K562 (cell line): ENCODE data around the gene NUP210. TPM values are rescaled to one million over a fixed set of nuclear protein-coding genes. Genes with fewer than 3 reads are reported as not detected.
A peak's percentile ranks its signal among the peaks of the same experiment; 100 is the strongest.

Source experiments
- ARNT ChIP-seq, 2 experiments: fragments of 450-650 bp; IDR thresholded peaks; 2 replicates each; pipeline ENCODE4 v1.6.1; 2016; ENCODE audit warnings: mild to moderate bottlenecking in 1 of 2
- CREBBP ChIP-seq: IDR thresholded peaks from one replicate; pipeline ENCODE4 v1.6.1; 2012; ENCODE audit warnings: low read depth, mild to moderate bottlenecking, control low read depth, inconsistent platforms, low read length
- DACH1 ChIP-seq: fragments of 450-650 bp; IDR thresholded peaks from 2 replicates; pipeline ENCODE4 v1.6.1; 2018; ENCODE audit not compliant: partially characterized antibody
- GTF2F1 ChIP-seq: IDR thresholded peaks from 2 replicates; pipeline ENCODE4 v1.6.1; 2011; ENCODE audit warnings: low read depth, low read length, improper control_type of control experiment
- GTF3C2 ChIP-seq: IDR thresholded peaks from 3 replicates; pipeline ENCODE4 v1.6.1; 2011; ENCODE audit warnings: borderline replicate concordance, mild to moderate bottlenecking, moderate library complexity; ENCODE audit not compliant: insufficient read length; ENCODE audit errors: extremely low read depth
- KDM1A ChIP-seq, 2 experiments: fragments of 450-650 bp; IDR thresholded peaks; 2 replicates each; pipeline ENCODE4 v1.6.1; 2016; ENCODE audit warnings: mild to moderate bottlenecking in 2 of 2
- MNT ChIP-seq, 2 experiments: fragments of 450-650 bp; conservative IDR thresholded peaks; 2 replicates each; pipeline ENCODE4 v1.6.1; 2017; ENCODE audit warnings: mild to moderate bottlenecking in 2 of 2, moderate library complexity in 2 of 2
- PRMT5 ChIP-seq: sonication (generic); formaldehyde crosslinking; IDR thresholded peaks from 2 replicates; pipeline ENCODE4 v1.5.0; 2020; ENCODE audit warnings: missing genetic modification reagents
- PURB ChIP-seq: sonication (generic); formaldehyde crosslinking; IDR thresholded peaks from 2 replicates; pipeline ENCODE4 v1.9.0; 2021; ENCODE audit warnings: low read depth, mild to moderate bottlenecking, missing genetic modification reagents
- RBM17 ChIP-seq: fragments of 200-400 bp; formaldehyde crosslinking; IDR thresholded peaks from 2 replicates; pipeline ENCODE4 v1.6.1; 2017; ENCODE audit warnings: low read depth, mild to moderate bottlenecking, low read length, borderline replicate concordance
- RCOR1 ChIP-seq, 2 experiments: IDR thresholded peaks; 2 replicates each; pipeline ENCODE4 v1.6.1; 2012; ENCODE audit warnings: low read depth in 2 of 2, low read length in 2 of 2, borderline replicate concordance in 1 of 2, improper control_type of control experiment in 1 of 2
- RREB1 ChIP-seq: fragments of 250-450 bp; sonication (Bioruptor Pico); IDR thresholded peaks from 2 replicates; pipeline ENCODE4 v1.4.0; 2020
- SMARCA5 ChIP-seq: fragments of 450-650 bp; IDR thresholded peaks from 2 replicates; pipeline ENCODE4 v1.6.1; 2016
- SRSF9 ChIP-seq: fragments of 200-400 bp; formaldehyde crosslinking; IDR thresholded peaks from 2 replicates; pipeline ENCODE4 v1.6.1; 2017; ENCODE audit warnings: low read depth, low read length, borderline replicate concordance
- XRCC3 ChIP-seq: fragments of 450-650 bp; IDR thresholded peaks from 2 replicates; pipeline ENCODE4 v1.6.1; 2017; ENCODE audit warnings: mild to moderate bottlenecking, moderate library complexity
- ZNF3 ChIP-seq: fragments of 250-450 bp; sonication (Bioruptor Pico); IDR thresholded peaks from 2 replicates; pipeline ENCODE4 v1.5.0; 2021; ENCODE audit warnings: mild to moderate bottlenecking, moderate library complexity
- ZNF41 ChIP-seq: fragments of 250-450 bp; sonication (Bioruptor Pico); conservative IDR thresholded peaks from 2 replicates; pipeline ENCODE4 v1.4.0; 2020; ENCODE audit warnings: mild to moderate bottlenecking
- ZNF717 ChIP-seq: fragments of 250-450 bp; sonication (Bioruptor Pico); IDR thresholded peaks from 2 replicates; pipeline ENCODE4 v1.5.0; 2021
- polyA plus RNA-seq, 8 experiments: library from polyadenylated mRNA; depleted of rRNA in 4 of 8; stranded (reverse) in 5 of 8; unstranded in 3 of 8; fragments of >200 nt; fragmentation: Nextera tagmentation in 2 of 8; fragmentation: Illumina TruSeq in 1 of 8; extraction: Ambion mirVana in 2 of 8; extraction: Trizol in 1 of 8; gene quantifications; 2 replicates each; pipeline versions ENCODE4 v1.2.1 to v1.2.3, GENCODE V29; 2011 to 2014; ENCODE audit warnings: inconsistent platforms in 1 of 8, missing spikeins in 1 of 8
- total RNA-seq, 7 experiments: library from RNA; depleted of rRNA in 6 of 7; stranded (reverse); fragments of >200 nt in 6 of 7; fragmentation: Illumina TruSeq in 2 of 7; extraction: Trizol in 2 of 7; gene quantifications; 2 replicates each; pipeline versions ENCODE4 v1.2.1 to v1.2.3, GENCODE V29; 2011 to 2021; ENCODE audit warnings: low replicate concordance in 1 of 7

The NUP210 gene
- total and polyA plus RNA-seq, 9 of the 15 experiments (the other 6 are each of a cell fraction or from before 2014, with no cell fraction given): 1.2 to 138 (median 44.0) TPM

GRCh38 chr3:13461169-13462124 is 41.3 kb upstream of the NUP210 start (continued):
- TF ChIP-seq RREB1 (CRISPR knock-in tag): no peak
- peak in 1 of 2 experiments; percentile 74; a peak in 2 of 4 replicates for TF ChIP-seq ARNT (IDR thresholded peaks at IDR 0.05)
- no peak for TF ChIP-seq PURB (CRISPR knock-in tag)
- no peak for TF ChIP-seq SMARCA5
- TF ChIP-seq PRMT5: no peak
- TF ChIP-seq GTF2F1: no peak
- TF ChIP-seq ZNF41 (CRISPR knock-in tag): no peak
- no peak for TF ChIP-seq KDM1A (IDR thresholded peaks at IDR 0.05)
- TF ChIP-seq ZNF3: no peak
- no peak for TF ChIP-seq RBM17
- TF ChIP-seq GTF3C2: no peak
- no peak for TF ChIP-seq XRCC3
- TF ChIP-seq ZNF717 (CRISPR knock-in tag): no peak
- TF ChIP-seq MNT (conservative IDR thresholded peaks at IDR 0.05): peak; percentile 59 to 72; a peak in 2 of 4 replicates
- no peak for TF ChIP-seq SRSF9
- TF ChIP-seq CREBBP: no peak
- no peak for TF ChIP-seq DACH1
- TF ChIP-seq RCOR1 (IDR thresholded peaks at IDR 0.05; ENCODE audit: borderline replicate concordance in 1 of 2, low read depth in 2 of 2, low read length in 2 of 2): peak in 1 of 2 experiments; percentile 58; a peak in 1 of 4 replicates
